Heart left ventricle (tissue), 13 donors: Measurements from ENCODE around the gene BLOC1S1.

Experiments
- CTCF ChIP-seq, 12 donors: fragments of 200-600 bp; sonication (generic) in 4 of 12; IDR thresholded peaks; one replicate each; pipeline versions ENCODE4 v1.5.0 to v1.8.0; 2018 to 2022; ENCODE audit warnings: antibody characterized with exemption in 12 of 12, mild to moderate bottlenecking in 5 of 12
- POLR2A ChIP-seq, 2 donors: fragments of 450-650 bp; IDR thresholded peaks; one replicate each; pipeline ENCODE4 v1.6.1; 2017; ENCODE audit warnings: antibody characterized with exemption in 2 of 2, mild to moderate bottlenecking in 2 of 2, moderate library complexity in 2 of 2
- donor health status: ischemic (EF 13 %, LVEDD 7.1; RV severe dilation, severe dysfunction).
- donor health status: DM: no; HTN: yes; CAD: no.
- donor health status: DM: no; HTN: no; CAD: no.
- donor health status: ischemic (EF 25% LVEDD 6.9; RV normal size, moderate dysfunction).
- donor health status: ischemic (EF 25% LVEDD 5.7; RV mildly dilated, moderate dysfunction).
- donor health status: ischemic (EF 35%, LVEDD 5.7; RV mildly dilated, moderate dysfunction).
- donor health status: nonischemic (EF 11% LVEDD 7.7; RV severe dilation, severe dysfunction).
- donor health status: DM: yes; HTN: yes; CAD: no.
- donor health status: PGD.
- donor health status: ischemic (EF 29% LVEDD 5.4; RV normal size, mild dysfunction).
- donor health status: nonischemic (EF 23%, LVEDD 6.1; RV moderate dilation, normal function).

GRCh38 chr12:55685671-55686070, 30.2 kb upstream of the BLOC1S1 start:
- TF ChIP-seq POLR2A (IDR thresholded peaks at IDR 0.05) (no peak), CTCF (IDR thresholded peaks at IDR 0.05) (no peak)
